SU-DHL-6 (cell line): ENCODE data around the gene TMEM163.

ENCODE experiments used
- CTCF ChIP-seq: fragments of 200-600 bp; sonication (generic); IDR thresholded peaks from one replicate; pipeline ENCODE4 v1.5.1; 2017; ENCODE audit warnings: antibody characterized with exemption, mild to moderate bottlenecking, low read length, moderate library complexity; ENCODE audit not compliant: insufficient read depth, poor library complexity, severe bottlenecking
- EZH2phosphoT487 ChIP-seq: fragments of 200-600 bp; sonication (generic), shearing (Covaris generic); conservative IDR thresholded peaks from 2 replicates; pipeline ENCODE4 v1.6.1; 2018; ENCODE audit warnings: mild to moderate bottlenecking, antibody characterized with exemption, low read length, moderate library complexity, mixed read lengths

GRCh38 chr2:134630504-134631159, 88.2 kb downstream of the TMEM163 start:
- no peak for TF ChIP-seq CTCF
- no peak for TF ChIP-seq EZH2phosphoT487
